Effector CD8-positive, alpha-beta T cell (primary cell): Measurements from ENCODE around the gene SEL1L3.
"Not testable (repeated sequence)": the region's sequence is repeated elsewhere in the genome, so short reads cannot be mapped to it uniquely, and the experiment has no call there.

Experiments
- DNase-seq: peaks from one replicate; lab custom pipeline; 2025; lab: John Stamatoyannopoulos, UW

SEL1L3 gene

GRCh38 chr4:25879991-25880651, 17.3 kb upstream of the SEL1L3 start:
- DNase-seq: no peak

GRCh38 chr4:25879587-25879986, 16.8 kb upstream of the SEL1L3 start:
- DNase-seq: no peak

GRCh38 chr4:25879091-25879584, 16.4 kb upstream of the SEL1L3 start:
- no peak for DNase-seq

- DNase-seq: no peak
These were observed 15.9 kb upstream of the SEL1L3 start for GRCh38 chr4:25878676-25879075.

- DNase-seq: no peak
These were observed 12.5 kb upstream of the SEL1L3 start for GRCh38 chr4:25875281-25875745.

- no peak for DNase-seq
These were observed 11.9 kb upstream of the SEL1L3 start for GRCh38 chr4:25874655-25875054.

- no peak for DNase-seq
These were observed 10.9 kb upstream of the SEL1L3 start for GRCh38 chr4:25873632-25874129.

- DNase-seq: no peak
These were observed 10.3 kb upstream of the SEL1L3 start for GRCh38 chr4:25872851-25873631.

- no peak for DNase-seq
These were observed 7.3 kb upstream of the SEL1L3 start for GRCh38 chr4:25870081-25870480.

- DNase-seq: no peak
These were observed 5.0 kb upstream of the SEL1L3 start for GRCh38 chr4:25867781-25868294.

GRCh38 chr4:25866401-25866800, 3.6 kb upstream of the SEL1L3 start:
- not testable (repeated sequence) for DNase-seq

- DNase-seq: no peak
These were observed 2.8 kb upstream of the SEL1L3 start for GRCh38 chr4:25865586-25865985.

- DNase-seq: no peak
These were observed 1.1 kb upstream of the SEL1L3 start for GRCh38 chr4:25863831-25864418.

- DNase-seq: no peak
These were observed 578 bp upstream of the SEL1L3 start for GRCh38 chr4:25863347-25863784.

GRCh38 chr4:25861951-25862410, 807 bp downstream of the SEL1L3 start:
- DNase-seq: no peak

- DNase-seq: no peak
These were observed 1.4 kb downstream of the SEL1L3 start for GRCh38 chr4:25861280-25861950.

- DNase-seq: no peak
These were observed 2.1 kb downstream of the SEL1L3 start for GRCh38 chr4:25860586-25861279.

- DNase-seq: no peak
These were observed 3.2 kb downstream of the SEL1L3 start for GRCh38 chr4:25859429-25860148.

GRCh38 chr4:25857851-25858400, 4.9 kb downstream of the SEL1L3 start:
- no peak for DNase-seq

- DNase-seq: no peak
These were observed 5.4 kb downstream of the SEL1L3 start for GRCh38 chr4:25857403-25857802.
